ENCODE measurements around the gene NUDT5.

DNA sequence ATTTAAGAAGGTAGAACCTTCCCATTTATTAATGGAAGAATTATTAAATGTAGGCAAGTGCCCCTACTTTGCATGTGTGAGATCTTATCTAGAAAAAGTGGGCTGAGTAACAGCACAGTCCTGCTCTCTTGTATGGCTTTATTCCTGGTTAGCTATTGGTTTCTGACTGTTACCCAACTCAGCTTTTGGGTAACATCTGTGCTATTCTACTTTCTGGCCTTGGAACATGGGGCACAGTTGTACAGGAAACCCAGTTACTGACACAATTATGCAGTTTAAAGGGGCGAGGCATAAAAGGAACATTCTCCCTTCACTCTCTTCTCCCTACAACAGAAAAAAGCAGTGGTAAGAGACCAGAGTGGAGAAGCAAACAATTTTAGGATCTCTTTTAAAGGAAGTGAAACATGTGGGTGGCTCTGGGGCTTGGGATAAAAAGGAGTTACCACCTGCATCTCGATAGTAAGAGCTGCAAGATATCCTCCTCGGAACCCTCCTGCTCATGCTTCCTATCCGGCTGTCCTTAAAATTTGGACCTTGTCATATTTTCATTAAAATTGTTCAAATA, 16.0 kb downstream of the NUDT5 start:
- TF ChIP-seq, protein P1, sequence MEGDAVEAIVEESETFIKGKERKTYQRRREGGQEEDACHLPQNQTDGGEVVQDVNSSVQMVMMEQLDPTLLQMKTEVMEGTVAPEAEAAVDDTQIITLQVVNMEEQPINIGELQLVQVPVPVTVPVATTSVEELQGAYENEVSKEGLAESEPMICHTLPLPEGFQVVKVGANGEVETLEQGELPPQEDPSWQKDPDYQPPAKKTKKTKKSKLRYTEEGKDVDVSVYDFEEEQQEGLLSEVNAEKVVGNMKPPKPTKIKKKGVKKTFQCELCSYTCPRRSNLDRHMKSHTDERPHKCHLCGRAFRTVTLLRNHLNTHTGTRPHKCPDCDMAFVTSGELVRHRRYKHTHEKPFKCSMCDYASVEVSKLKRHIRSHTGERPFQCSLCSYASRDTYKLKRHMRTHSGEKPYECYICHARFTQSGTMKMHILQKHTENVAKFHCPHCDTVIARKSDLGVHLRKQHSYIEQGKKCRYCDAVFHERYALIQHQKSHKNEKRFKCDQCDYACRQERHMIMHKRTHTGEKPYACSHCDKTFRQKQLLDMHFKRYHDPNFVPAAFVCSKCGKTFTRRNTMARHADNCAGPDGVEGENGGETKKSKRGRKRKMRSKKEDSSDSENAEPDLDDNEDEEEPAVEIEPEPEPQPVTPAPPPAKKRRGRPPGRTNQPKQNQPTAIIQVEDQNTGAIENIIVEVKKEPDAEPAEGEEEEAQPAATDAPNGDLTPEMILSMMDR (IDR thresholded peaks at IDR 0.05) = no peak
- TF ChIP-seq POLR2A (IDR thresholded peaks at IDR 0.05) = no peak

Data from lower leg skin (tissue), 3 donors.